GM12864 (cell line): ENCODE data around the gene CTIF.

Experiments used
- DNase-seq: peaks from one replicate; pipeline ENCODE4 v3.0.0-alpha.2; 2011; ENCODE audit warnings: low read depth
- H3K4me3 ChIP-seq: 2 replicates; pipeline ENCODE4 v1.5.1; 2011; ENCODE audit warnings: mild to moderate bottlenecking, low read depth, low read length, control low read depth
- CTCF ChIP-seq: IDR thresholded peaks from 2 replicates; pipeline ENCODE4 v1.5.1; 2011; ENCODE audit warnings: low read depth, mild to moderate bottlenecking, moderate library complexity, low read length, control low read depth, inconsistent platforms; ENCODE audit errors: missing control alignments

The CTIF gene

GRCh38 chr18:48861181-48861708 lies 322.4 kb downstream of the CTIF start:
- DNase-seq: no peak
- H3K4me3 ChIP-seq: no peak overlapping the region
- TF ChIP-seq CTCF: no peak

GRCh38 chr18:48862132-48862531 lies 323.3 kb downstream of the CTIF start:
- no peak overlapping the region for H3K4me3 ChIP-seq
- no peak for TF ChIP-seq CTCF
- DNase-seq: no peak

- H3K4me3 ChIP-seq: no peak overlapping the region
- no peak for DNase-seq
- TF ChIP-seq CTCF: no peak
Observed at GRCh38 chr18:48862678-48863270, 323.9 kb downstream of the CTIF start.

GRCh38 chr18:48863432-48864065 lies 324.7 kb downstream of the CTIF start:
- no peak overlapping the region for H3K4me3 ChIP-seq
- TF ChIP-seq CTCF: no peak
- DNase-seq: no peak

GRCh38 chr18:48864876-48865275 lies 326.0 kb downstream of the CTIF start:
- DNase-seq: no peak
- H3K4me3 ChIP-seq: no peak overlapping the region
- no peak for TF ChIP-seq CTCF

- no peak for TF ChIP-seq CTCF
- DNase-seq: no peak
- no peak overlapping the region for H3K4me3 ChIP-seq
Observed at GRCh38 chr18:48866028-48866733, 327.4 kb downstream of the CTIF start.
